Fibroblast of skin of abdomen (primary cell): Measurements from ENCODE around the gene TREH. TPM values are rescaled to one million over a fixed set of nuclear protein-coding genes. Genes with fewer than 3 reads are reported as not detected.
"Not testable (repeated sequence)": the region's sequence is repeated elsewhere in the genome, so short reads cannot be mapped to it uniquely, and the experiment has no call there.

Experiments
- DNase-seq: peaks from one replicate; pipeline ENCODE4 v3.0.0-alpha.2; 2013
- polyA plus RNA-seq, 2 experiments: library from polyadenylated mRNA; unstranded; fragments of 120-200 nt; gene quantifications; one replicate each; pipeline ENCODE4 v1.2.1, GENCODE V29; 2013; ENCODE audit not compliant: insufficient read length in 2 of 2

The TREH gene
- not detected for polyA plus RNA-seq (2013, experiment 1 of 2; ENCODE audit: insufficient read length)
- 0.06 TPM for polyA plus RNA-seq (2013, experiment 2 of 2; ENCODE audit: insufficient read length)

DNA sequence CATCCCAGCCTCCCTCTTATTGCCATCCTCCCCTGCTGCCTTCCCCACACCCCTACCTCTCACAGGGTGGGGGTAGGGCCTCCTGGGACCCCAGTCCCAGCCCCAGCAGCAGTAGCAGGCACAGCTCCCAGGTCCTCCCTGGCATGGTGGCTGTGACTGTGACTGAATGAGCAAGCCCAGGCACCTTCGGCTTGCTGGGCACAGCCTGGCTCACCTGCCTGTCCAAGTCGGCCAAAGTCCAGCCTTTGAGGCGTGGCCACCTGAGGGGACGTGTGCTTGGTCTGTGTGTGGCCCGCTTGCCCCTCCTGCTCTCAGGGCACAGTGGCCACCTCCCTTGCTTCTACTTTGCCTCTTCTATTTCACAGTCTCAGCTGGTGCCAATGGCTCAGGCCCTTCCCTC, at the start of gene TREH:
TSS of gene TREH (minus strand) at position 168 of the 400 bp plus-strand sequence. CDS start at position 145, 23 bp downstream.
- no peak for DNase-seq

- not testable (repeated sequence) for DNase-seq
These were observed 48.7 kb upstream of the TREH start for GRCh38 chr11:118728112-118728511.

DNA sequence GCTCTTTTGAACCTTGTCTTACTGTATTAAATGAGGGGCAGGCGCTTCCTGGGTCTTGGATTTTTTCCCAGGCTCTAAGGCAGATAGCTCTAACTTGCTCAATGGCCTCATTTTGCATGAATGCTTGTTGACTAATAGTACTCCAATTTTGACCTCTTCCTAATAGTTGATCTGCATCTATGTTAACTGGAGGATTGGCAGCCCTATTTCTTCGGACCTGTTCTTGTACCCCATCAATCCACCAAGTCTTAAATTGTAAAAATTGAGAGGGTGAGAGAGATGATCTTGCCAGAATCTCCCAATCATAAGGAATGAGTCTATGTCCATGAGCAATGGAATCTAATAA, 48.2 kb upstream of the TREH start:
- DNase-seq = not testable (repeated sequence)

GRCh38 chr11:118727001-118727720, 47.7 kb upstream of the TREH start:
- not testable (repeated sequence) for DNase-seq

DNA sequence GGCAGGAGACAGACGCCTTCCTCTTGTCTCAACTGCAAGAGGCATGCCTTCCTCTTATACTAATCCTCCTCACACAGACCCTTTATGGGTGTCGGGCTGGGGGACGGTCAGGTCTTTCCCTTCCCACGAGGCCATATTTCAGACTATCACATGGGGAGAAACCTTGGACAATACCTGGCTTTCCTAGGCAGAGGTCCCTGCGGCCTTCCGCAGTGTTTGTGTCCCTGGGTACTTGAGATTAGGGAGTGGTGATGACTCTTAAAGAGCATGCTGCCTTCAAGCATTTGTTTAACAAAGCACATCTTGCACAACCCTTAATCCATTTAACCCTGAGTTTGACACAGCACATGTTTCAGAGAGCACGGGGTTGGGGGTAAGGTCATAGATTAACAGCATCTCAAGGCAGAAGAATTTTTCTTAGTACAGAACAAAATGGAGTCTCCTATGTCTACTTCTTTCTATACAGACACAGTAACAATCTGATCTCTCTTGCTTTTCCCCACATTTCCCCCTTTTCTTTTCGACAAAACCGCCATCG, 42.1 kb upstream of the TREH start:
- DNase-seq = not testable (repeated sequence)

DNA sequence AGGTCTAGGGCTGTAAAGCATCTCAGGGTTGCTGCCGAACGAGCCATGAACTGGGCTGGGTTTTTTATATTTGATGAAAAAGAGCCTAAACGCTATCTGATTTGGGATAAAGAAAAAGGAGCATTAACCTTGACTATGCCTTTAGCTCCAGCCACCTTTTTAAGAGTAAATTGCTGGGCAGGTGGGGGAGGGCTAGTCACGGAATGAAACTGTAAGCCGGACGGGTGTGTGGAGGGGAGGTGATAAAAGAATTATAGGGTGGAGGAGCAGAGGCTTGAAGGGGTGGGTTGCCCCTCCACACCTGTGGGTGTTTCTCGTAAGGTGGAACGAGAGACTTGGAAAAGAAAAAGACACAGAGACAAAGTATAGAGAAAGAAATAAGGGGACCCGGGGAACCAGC, 41.3 kb upstream of the TREH start:
- not testable (repeated sequence) for DNase-seq

- DNase-seq = not testable (repeated sequence)
These were observed 40.6 kb upstream of the TREH start for GRCh38 chr11:118720078-118720477.

- not testable (repeated sequence) for DNase-seq
These were observed 39.1 kb upstream of the TREH start for GRCh38 chr11:118718562-118718961.

GRCh38 chr11:118717733-118718132, 38.3 kb upstream of the TREH start:
- not testable (repeated sequence) for DNase-seq

DNA sequence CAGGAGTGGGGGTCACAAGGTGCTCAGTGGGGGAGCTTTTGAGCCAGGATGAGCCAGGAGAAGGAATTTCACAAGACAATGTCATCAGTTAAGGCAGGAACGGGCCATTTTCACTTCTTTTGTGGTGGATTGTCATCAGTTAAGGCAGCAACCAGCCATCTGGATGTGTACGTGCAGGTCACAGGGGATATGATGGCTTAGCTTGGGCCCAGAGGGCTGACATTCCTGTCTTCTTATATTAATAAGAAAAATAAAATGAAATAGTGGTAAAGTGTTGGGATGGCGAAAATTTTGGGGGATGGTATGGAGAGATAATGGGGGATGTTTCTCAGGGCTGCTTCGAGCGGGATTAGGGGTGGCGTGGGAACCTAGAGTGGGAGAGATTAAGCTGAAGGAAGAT, 37.8 kb upstream of the TREH start:
- DNase-seq = not testable (repeated sequence)

GRCh38 chr11:118715837-118716260, 36.4 kb upstream of the TREH start:
- no peak for DNase-seq

DNA sequence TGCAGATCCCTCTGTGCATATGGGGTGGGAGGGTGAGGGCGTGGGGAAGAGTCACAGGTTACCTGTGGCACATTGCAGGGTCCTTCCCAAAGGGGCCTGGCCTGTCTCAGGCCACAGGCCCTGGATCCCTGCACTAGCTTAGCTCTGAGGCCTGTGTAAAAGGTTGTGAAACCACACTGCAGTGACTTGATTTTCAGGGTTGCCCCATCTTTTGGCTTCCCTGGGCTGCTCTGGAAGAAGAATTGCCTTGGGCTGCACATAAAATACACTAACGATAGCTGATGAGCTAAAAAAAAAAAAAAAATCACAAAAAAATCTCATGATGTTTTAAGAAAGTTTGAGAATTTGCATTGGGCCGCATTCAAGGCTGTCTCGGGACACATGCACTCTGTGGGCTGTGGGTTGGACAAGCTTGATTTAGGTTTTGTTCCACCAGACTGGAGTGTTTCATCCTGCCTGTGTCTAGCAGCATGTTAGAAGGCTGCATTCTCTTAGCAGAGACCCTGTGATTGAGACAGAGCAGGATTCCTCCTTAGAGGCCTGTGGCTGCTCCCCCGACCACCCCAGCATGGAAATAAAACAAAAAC, 35.9 kb upstream of the TREH start:
- DNase-seq = no peak

DNA sequence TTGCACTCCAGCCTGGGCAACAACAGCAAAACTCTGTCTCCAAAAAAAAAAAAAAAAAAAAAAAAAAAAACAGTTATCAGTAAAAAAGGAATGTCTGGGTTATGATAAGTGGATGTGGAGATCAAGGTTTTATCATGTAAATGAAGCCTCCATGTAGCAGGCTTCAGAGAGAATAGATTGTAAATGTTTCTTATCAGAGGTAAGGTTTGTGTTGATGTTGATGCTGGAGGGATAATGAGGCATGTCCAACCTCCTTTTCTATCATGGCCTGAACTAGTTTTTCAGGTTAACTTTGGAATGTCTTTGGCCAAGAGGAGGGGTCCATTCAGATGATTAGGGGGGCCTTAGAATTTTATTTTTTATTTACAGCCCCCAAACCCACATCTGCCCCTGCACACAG, 35.4 kb upstream of the TREH start:
- DNase-seq = no peak

GRCh38 chr11:118714416-118714815, 35.0 kb upstream of the TREH start:
- not testable (repeated sequence) for DNase-seq

GRCh38 chr11:118708296-118708695, 28.8 kb upstream of the TREH start:
- DNase-seq = no peak

DNA sequence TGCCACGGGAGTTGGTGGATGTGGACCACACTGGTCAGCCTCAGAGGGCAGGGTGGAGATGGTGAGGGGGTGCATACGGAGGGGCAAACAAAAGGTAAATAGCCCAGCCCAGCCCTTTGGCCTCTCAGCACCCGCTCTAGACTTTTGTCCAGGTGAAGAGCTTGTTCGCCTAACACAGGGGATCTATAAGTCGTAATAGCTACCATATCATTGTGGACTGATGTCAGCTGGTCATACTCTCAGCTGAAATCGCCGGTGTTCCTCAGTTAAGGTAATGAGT, 27.0 kb upstream of the TREH start:
- no peak for DNase-seq

GRCh38 chr11:118705791-118706545, 26.5 kb upstream of the TREH start:
- no peak for DNase-seq

GRCh38 chr11:118705111-118705741, 25.8 kb upstream of the TREH start:
- no peak for DNase-seq

DNA sequence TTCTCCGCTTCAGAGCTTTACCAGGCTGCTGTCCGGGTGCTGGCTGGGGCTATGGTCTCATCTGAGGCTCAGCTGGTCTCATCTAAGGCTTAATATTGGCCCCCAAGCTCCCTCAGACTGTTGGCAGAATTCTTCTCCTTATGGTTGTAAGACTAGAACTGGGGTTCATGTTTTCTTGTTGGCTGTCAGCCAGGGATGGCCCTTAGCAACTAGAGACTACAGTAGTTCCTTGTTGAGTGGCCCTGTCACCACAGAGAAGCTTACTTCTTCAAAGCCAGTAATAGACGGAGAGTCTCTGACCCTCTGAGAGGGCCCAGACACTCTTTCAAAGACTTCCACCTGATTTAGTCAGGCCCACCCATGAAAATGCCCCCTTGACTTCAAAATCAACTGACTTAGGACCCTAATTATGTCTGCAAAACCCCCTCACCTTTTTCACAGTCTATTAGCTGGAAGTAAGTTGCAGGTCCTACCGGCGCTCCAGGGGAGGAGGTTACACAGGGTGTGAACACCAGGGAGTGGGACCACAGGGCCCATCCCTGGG, 24.2 kb upstream of the TREH start:
- no peak for DNase-seq

DNA sequence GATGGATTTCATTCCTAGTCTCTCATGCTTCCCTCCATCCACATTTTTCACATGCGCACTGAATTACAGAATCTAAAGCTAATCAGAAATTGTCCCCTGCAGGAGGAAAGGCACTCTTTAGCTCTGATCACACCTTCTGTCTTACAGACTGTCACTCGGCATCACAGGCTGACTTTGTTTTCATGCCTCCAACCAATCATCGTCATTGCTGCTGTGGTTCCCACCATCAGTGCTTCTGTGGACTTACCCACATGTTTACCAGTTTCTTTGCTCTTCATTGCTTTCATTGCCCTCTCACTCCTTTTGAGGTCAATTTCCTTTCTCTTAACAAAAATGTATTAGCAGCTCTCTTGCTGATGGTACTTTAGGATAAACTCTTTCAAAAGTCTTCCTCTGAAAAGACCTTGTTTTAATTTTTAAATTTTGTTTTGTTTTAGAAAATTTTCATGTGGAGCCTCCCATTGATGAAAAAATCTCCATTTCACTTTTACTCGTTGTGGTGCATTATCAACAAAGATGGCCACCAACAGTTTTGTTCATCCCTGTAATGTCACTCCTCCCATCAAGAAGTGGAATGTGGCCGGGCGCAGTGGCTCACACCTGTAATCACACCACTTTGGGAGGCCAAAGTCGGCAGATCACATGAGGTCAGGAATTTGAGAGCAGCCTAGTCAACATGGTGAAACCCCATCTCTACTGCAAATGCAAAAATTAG, 20.2 kb upstream of the TREH start:
- DNase-seq = no peak

DNA sequence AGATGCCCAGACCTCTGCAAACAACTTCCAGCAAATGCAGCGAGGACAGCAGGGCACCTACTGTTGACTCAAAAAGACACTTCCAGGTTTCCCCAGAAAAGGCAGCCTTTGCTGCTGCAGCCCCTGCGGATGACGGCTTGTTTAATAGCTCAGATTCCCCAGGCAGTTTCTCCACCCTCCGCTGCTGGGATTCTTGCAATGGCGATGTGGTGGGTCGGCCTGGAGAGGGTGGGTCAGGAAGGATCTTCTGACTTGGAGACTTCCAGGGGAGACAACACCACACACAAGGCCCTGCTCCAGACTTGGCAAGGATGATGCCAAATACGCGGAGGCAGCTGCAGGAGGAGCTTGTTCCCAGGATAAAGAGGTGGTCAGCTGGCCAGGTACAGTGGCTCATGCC, 17.9 kb upstream of the TREH start:
- DNase-seq = no peak

DNA sequence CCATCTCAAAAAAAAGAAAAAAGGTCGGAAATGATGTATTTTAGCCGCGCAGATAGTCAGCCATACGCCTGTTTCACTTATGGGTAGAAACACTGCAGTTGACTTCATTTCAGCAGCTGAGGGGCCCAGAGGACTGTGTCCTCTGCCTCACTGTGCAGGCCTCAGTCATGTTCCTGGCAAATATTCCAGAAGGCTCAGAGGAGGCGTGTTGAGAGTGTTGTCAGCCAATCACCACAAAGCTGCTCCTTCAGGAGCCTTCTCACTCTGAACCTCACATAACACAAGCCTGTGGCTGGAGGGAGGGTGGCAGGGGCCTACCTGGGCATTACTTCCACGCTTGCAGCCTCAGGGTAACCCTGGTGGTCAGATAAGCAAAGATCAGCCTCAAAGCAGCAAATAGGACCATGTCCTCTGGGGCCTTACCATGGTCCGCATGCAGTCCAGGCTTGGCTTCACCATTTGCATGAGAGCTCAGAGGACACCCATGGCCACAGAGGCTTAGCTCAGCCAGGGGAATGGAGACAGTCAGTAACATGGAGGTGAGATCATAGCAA, 17.3 kb upstream of the TREH start:
- no peak for DNase-seq
